ENCODE data around the gene MYDGF. TPM values are rescaled to one million over a fixed set of nuclear protein-coding genes. Genes with fewer than 3 reads are reported as not detected.

MYDGF gene
- total RNA-seq, 2 donors from 2014 or later, result 26.3 to 36.6 TPM

DNA sequence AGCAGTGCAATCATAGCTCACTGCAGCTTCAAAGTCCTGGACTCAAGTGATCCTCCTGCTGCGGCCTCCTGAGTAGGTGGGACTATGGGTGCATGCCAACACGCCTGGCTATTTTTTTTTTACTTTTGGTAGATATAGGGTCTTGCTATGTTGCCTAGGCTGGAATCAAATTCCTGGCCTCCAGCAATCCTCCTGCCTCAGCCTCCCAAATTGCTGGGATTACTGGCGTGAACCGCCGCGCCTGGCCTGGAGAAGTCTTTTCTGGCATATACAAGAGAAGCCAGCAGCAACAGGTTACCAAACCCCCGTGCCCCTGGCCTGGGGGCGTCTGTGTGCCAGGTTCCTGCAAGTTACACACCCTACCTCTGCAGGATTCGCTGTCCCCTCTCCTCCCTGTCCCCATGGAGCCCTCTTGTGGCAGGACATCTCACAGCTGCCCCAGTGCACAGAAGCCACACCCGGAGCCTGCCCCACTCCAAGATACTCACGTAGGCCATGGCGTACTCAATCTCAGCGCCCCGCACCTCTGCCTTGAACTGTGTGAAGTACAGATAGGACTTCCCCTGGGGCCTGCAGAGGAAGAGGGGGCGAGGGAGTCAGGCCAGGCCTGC lies 9.9 kb downstream of the MYDGF start:
- Histone ChIP-seq H3K36me3 (peaks cover 69% of the 10 kb centered on the region), H3K27ac (no peak overlapping the region), H3K9me3 (peaks cover 0 to 11% of the 10 kb centered on the region in 2 donors), H3K4me3 (no peak overlapping the region), H3K27me3 (no peaks in the 10 kb centered on the region), H3K4me1 (no peaks in the 10 kb centered on the region)
- TF ChIP-seq, protein P1, sequence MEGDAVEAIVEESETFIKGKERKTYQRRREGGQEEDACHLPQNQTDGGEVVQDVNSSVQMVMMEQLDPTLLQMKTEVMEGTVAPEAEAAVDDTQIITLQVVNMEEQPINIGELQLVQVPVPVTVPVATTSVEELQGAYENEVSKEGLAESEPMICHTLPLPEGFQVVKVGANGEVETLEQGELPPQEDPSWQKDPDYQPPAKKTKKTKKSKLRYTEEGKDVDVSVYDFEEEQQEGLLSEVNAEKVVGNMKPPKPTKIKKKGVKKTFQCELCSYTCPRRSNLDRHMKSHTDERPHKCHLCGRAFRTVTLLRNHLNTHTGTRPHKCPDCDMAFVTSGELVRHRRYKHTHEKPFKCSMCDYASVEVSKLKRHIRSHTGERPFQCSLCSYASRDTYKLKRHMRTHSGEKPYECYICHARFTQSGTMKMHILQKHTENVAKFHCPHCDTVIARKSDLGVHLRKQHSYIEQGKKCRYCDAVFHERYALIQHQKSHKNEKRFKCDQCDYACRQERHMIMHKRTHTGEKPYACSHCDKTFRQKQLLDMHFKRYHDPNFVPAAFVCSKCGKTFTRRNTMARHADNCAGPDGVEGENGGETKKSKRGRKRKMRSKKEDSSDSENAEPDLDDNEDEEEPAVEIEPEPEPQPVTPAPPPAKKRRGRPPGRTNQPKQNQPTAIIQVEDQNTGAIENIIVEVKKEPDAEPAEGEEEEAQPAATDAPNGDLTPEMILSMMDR (IDR thresholded peaks at IDR 0.05), result peak in 1 of 2 donors; percentile 45
- no peak for DNase-seq (ENCODE audit: low spot score)

DNA sequence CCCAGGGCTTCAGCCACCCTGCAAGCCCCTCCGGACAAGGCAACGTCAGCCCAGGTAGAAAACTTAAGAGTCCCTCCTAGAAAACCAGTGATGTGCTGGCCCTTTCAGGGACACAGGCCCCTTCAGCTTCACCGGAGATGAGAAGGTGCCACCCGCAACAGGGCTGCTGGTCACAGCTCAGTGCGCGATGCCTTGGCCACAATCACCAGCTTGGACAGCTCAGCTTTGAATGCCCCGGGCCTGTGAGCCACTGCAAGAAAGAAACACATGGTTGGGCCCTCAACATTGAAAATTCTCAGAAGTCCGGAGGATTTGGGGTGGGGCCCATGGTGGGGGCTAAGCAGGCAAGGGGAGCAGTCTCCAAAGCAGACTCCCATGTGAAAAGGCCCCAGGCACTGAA lies 12.3 kb downstream of the MYDGF start:
- H3K4me1 ChIP-seq, result no peaks in the 10 kb centered on the region
- TF ChIP-seq, protein P1 (IDR thresholded peaks at IDR 0.05), result no peak
- H3K36me3 ChIP-seq, result peaks cover 52% of the 10 kb centered on the region
- H3K4me3 ChIP-seq, result no peak overlapping the region
- DNase-seq (ENCODE audit: low spot score), result no peak
- H3K9me3 ChIP-seq, result peaks cover 0 to 11% of the 10 kb centered on the region in 2 donors
- H3K27me3 ChIP-seq, result no peaks in the 10 kb centered on the region
- H3K27ac ChIP-seq, result no peak overlapping the region

DNA sequence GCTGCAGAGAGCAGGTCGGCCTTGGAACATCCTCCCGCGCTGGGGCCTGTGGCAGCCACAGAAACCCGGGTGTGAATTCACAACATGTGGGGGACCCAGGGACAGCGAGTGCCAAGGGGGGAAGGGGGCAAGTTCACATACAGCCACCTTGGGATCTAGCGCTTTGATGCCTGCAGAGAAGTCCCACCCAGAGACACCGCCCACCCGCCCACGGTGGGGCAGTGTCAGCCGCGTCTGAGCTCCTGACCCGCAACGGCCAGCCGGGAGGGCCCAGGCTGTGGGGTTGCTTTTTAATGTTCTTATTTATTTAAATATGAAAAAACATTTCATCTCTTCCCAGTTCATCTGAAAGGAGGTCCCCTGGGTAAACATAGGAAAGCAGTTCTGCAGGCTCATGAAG lies 12.9 kb downstream of the MYDGF start:
- no peak for DNase-seq (ENCODE audit: low spot score)

DNA sequence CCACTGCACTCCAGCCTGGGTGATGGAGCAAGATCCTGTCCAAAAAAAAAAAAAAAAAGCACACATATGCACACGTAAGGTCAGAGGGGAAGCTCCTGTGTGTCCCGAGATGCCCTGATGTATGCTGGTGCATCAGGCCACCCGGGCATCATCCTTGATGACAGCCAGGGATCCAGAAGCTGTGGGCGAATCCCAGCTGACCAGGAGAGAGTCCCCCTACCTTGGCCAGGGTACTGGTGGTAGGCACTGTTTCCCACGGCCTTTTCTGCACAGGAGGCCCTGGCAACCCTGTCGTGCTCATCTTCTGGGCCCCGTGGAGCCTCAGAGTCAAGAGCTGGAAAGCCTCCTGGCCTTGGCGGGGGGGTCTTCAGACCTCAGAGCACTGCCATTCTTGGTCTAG lies 14.0 kb downstream of the MYDGF start:
- H3K9me3 ChIP-seq, result peaks cover 0 to 11% of the 10 kb centered on the region in 2 donors
- TF ChIP-seq, protein P1 (IDR thresholded peaks at IDR 0.05), result no peak
- no peak overlapping the region for H3K27ac ChIP-seq
- H3K4me1 ChIP-seq, result no peaks in the 10 kb centered on the region
- H3K36me3 ChIP-seq, result peaks cover 46% of the 10 kb centered on the region
- no peak for DNase-seq (ENCODE audit: low spot score)
- H3K4me3 ChIP-seq, result no peak overlapping the region
- H3K27me3 ChIP-seq, result no peaks in the 10 kb centered on the region

More for the DNA sequence above, 12.9 kb downstream of the MYDGF start:
- H3K36me3 ChIP-seq, result peaks cover 51% of the 10 kb centered on the region
- H3K4me1 ChIP-seq, result no peaks in the 10 kb centered on the region
- peaks cover 0 to 11% of the 10 kb centered on the region in 2 donors for H3K9me3 ChIP-seq
- no peak overlapping the region for H3K4me3 ChIP-seq
- no peak overlapping the region for H3K27ac ChIP-seq
- H3K27me3 ChIP-seq, result no peaks in the 10 kb centered on the region
- TF ChIP-seq, protein P1 (IDR thresholded peaks at IDR 0.05), result no peak

DNA sequence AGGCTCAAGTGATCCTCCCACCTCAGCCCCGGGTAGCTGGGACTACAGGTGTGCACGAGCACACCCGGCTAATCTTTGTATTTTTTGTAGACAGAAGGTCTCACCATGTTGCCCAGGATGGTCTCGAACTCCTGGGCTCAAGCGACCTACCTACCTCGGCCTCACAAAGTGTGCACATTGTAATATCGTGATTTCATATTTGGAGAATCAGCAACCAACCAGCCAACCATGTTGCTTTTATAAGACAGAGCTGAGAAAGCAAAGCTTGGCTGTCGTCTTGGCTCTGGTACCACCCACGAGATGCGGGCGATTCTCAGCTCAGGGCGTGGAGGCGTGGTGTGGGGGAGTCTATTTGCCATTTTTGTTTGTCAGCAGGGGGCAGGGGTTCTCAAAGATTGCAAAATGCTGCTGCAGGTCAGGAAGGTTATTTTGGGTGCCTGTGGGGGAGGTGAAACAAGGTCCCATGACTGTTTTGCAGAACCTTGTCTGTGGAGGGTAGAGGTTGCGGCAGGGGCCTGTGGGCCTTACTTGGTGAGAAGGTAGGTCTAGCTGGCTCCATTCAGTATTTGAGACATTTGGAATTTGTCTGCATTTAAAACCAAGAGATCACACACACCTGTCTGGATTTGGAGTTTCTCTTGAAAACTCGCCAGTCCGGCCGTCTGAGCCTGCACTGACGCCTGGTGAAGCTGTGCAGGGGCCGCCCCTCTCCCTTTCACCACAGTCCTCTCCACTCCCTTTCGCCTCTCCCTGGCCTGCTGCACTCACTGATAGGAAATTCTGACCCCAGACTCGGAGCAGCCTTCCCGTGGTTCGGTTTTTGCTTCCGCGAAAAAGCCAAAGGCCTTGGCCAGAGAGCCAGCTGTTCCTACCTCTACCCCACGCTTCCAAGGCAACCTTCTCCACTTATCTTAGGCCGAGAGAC lies 15.4 kb downstream of the MYDGF start:
- Histone ChIP-seq H3K4me3 (no peak overlapping the region), H3K27me3 (no peaks in the 10 kb centered on the region), H3K4me1 (peaks cover 0 to 9% of the 10 kb centered on the region in 2 donors), H3K36me3 (peaks cover 34% of the 10 kb centered on the region), H3K27ac (no peak overlapping the region), H3K9me3 (peaks cover 0 to 11% of the 10 kb centered on the region in 2 donors)
- TF ChIP-seq, protein P1 (IDR thresholded peaks at IDR 0.05), result no peak
- no peak for DNase-seq (ENCODE audit: low spot score)

Data from right atrium auricular region (tissue), 2 donors.